ENCODE data around the gene GGPS1. TPM values are rescaled to one million over a fixed set of nuclear protein-coding genes. Genes with fewer than 3 reads are reported as not detected.
A peak's percentile ranks its signal among the peaks of the same experiment; 100 is the strongest.

GGPS1 gene
- total and polyA plus RNA-seq, 2 donors (not counting 1 experiment from before 2014, with no cell fraction given) = 13.4 to 46.8 TPM

DNA sequence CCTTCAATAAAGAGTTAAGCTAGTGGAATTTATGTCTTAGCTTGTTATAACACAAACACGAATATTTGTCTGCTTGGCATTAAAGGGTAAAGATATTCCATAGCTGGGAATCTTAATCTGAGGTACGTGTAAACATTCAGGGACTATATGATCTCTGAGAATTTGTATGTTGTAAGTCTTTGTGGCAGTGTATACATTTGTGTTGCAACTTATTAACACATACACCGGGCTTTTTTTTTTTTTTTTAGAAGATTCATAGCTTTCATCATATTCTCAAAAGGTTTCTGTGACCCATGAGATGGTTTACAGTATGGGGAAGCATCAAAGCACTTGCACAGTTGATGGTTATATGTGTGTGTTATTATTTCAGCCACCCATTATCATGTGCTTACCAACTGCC, 3.0 kb downstream of the GGPS1 start:
- intact Hi-C loops (cut with micrococcal nuclease) = no loop called here
- peaks cover 89% of the 10 kb centered on the region for H3K79me2 ChIP-seq (ENCODE audit: control insufficient read depth, insufficient read depth, low read length)
- H3K4me3 ChIP-seq (ENCODE audit: control extremely low read depth in 1 of 5, extremely low read depth in 1 of 5, insufficient read depth in 1 of 5, low read depth in 2 of 5, low read length in 4 of 5) = no peak overlapping the region
- H3K4me2 ChIP-seq (replicated peaks; ENCODE audit: low read depth, low read length, poor library complexity, severe bottlenecking) = peak overlapping the region; percentile 85
- TF ChIP-seq, protein P1, sequence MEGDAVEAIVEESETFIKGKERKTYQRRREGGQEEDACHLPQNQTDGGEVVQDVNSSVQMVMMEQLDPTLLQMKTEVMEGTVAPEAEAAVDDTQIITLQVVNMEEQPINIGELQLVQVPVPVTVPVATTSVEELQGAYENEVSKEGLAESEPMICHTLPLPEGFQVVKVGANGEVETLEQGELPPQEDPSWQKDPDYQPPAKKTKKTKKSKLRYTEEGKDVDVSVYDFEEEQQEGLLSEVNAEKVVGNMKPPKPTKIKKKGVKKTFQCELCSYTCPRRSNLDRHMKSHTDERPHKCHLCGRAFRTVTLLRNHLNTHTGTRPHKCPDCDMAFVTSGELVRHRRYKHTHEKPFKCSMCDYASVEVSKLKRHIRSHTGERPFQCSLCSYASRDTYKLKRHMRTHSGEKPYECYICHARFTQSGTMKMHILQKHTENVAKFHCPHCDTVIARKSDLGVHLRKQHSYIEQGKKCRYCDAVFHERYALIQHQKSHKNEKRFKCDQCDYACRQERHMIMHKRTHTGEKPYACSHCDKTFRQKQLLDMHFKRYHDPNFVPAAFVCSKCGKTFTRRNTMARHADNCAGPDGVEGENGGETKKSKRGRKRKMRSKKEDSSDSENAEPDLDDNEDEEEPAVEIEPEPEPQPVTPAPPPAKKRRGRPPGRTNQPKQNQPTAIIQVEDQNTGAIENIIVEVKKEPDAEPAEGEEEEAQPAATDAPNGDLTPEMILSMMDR (IDR thresholded peaks at IDR 0.05) = no peak
- no peak for TF ChIP-seq EZH2 (IDR thresholded peaks at IDR 0.05; ENCODE audit: borderline replicate concordance, insufficient read depth, low read depth, low read length, poor library complexity, severe bottlenecking)
- H3K27ac ChIP-seq (ENCODE audit: low read length in 2 of 2) = peak overlapping the region in 1 of 2 donors; percentile 40
- Mint-ChIP-seq H3K4me1 (peaks cover 36% of the 10 kb centered on the region), H3K4me3 (peak overlapping the region; percentile 17), H3K27ac (no peak overlapping the region), H3K27me3 (no peaks in the 10 kb centered on the region), H3K9me3 (ENCODE audit: insufficient read depth) (no peaks in the 10 kb centered on the region)
- H3K36me3 ChIP-seq (replicated peaks in 1 of 2; ENCODE audit: control extremely low read depth in 1 of 2, control insufficient read depth in 1 of 2, extremely low read depth in 1 of 2, insufficient read depth in 2 of 2, low read length in 1 of 2) = peaks cover 5 to 8% of the 10 kb centered on the region in 2 experiments
- no peaks in the 10 kb centered on the region for H3K27me3 ChIP-seq (replicated peaks in 1 of 4; ENCODE audit: control extremely low read depth in 1 of 4, control insufficient read depth in 3 of 4, insufficient read depth in 4 of 4, low read length in 3 of 4)
- no peak for DNase-seq
- ChIA-PET CTCF (interaction anchor here (0.6 to 1.6 kb wide), 3 partner anchors 80 to 94 kb away, joined by 3 to 4 read pairs (median 3); no protein-coding TSS in a partner anchor), POLR2A (no interaction called here)
- H2AFZ ChIP-seq (ENCODE audit: insufficient read depth, low read depth, low read length, poor library complexity, severe bottlenecking) = no peak overlapping the region
- no peak overlapping the region for H3K9ac ChIP-seq (ENCODE audit: low read length)
- H4K20me1 ChIP-seq (ENCODE audit: control insufficient read depth, insufficient read depth, low read length, poor library complexity, severe bottlenecking) = peaks cover 48% of the 10 kb centered on the region
- no CpG with 5 or more reads among the region's 3 CpGs for WGBS (ENCODE audit: insufficient coverage)
- no peak for ATAC-seq (ENCODE audit: low read depth)
- H3K9me3 ChIP-seq (ENCODE audit: control extremely low read depth in 1 of 3, control insufficient read depth in 2 of 3, insufficient read depth in 1 of 3, low read length in 2 of 3) = no peaks in the 10 kb centered on the region
- peaks cover 21 to 35% of the 10 kb centered on the region in 2 donors for H3K4me1 ChIP-seq (ENCODE audit: control insufficient read depth in 2 of 2, insufficient read depth in 2 of 2, low read length in 2 of 2)

DNA sequence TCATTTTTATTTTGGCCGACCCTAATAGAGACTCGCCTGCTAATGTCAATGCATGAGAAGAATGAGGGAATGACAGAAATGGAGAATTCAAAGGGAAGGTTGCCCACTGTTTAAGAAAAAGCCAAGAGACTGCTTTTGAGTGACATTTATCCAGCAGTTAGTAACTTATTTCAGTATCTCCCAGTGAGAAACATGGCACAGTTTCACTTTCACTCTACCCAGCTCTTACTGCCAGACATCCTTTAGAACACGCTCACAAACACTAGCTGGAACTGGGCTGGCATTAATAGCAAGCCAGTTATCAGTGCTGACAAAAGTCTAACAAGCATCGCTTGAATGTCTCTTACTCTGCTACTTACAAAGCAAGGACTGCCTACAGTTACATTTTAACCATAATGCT, 8.5 kb downstream of the GGPS1 start:
- TF ChIP-seq, protein P1 (IDR thresholded peaks at IDR 0.05) = no peak
- POLR2A ChIA-PET = no interaction called here
- Histone ChIP-seq H3K9me3 (ENCODE audit: control extremely low read depth in 1 of 3, control insufficient read depth in 2 of 3, insufficient read depth in 1 of 3, low read length in 2 of 3) (no peaks in the 10 kb centered on the region), H4K20me1 (ENCODE audit: control insufficient read depth, insufficient read depth, low read length, poor library complexity, severe bottlenecking) (peaks cover 32% of the 10 kb centered on the region), H3K9ac (ENCODE audit: low read length) (no peak overlapping the region), H3K36me3 (replicated peaks in 1 of 2; ENCODE audit: control extremely low read depth in 1 of 2, control insufficient read depth in 1 of 2, extremely low read depth in 1 of 2, insufficient read depth in 2 of 2, low read length in 1 of 2) (peaks cover 6 to 18% of the 10 kb centered on the region in 2 experiments), H3K4me1 (ENCODE audit: control insufficient read depth in 2 of 2, insufficient read depth in 2 of 2, low read length in 2 of 2) (peaks cover 8 to 13% of the 10 kb centered on the region in 2 donors), H3K4me2 (replicated peaks; ENCODE audit: low read depth, low read length, poor library complexity, severe bottlenecking) (peak overlapping the region; percentile 45), H3K27ac (ENCODE audit: low read length in 2 of 2) (peak overlapping the region in 1 of 2 donors; percentile 62), H2AFZ (ENCODE audit: insufficient read depth, low read depth, low read length, poor library complexity, severe bottlenecking) (peak overlapping the region; percentile 43), H3K27me3 (replicated peaks in 1 of 4; ENCODE audit: control extremely low read depth in 1 of 4, control insufficient read depth in 3 of 4, insufficient read depth in 4 of 4, low read length in 3 of 4) (no peaks in the 10 kb centered on the region), H3K4me3 (ENCODE audit: control extremely low read depth in 1 of 5, extremely low read depth in 1 of 5, insufficient read depth in 1 of 5, low read depth in 2 of 5, low read length in 4 of 5) (no peak overlapping the region), H3K79me2 (ENCODE audit: control insufficient read depth, insufficient read depth, low read length) (peaks cover 82% of the 10 kb centered on the region)
- peaks cover 21% of the 10 kb centered on the region for H3K4me1 Mint-ChIP-seq
- ATAC-seq (ENCODE audit: low read depth) = peak; percentile 39
- H3K27me3 Mint-ChIP-seq = no peaks in the 10 kb centered on the region
- CTCF ChIA-PET = interaction anchor here (0.7 to 1.4 kb wide), 2 partner anchors 78 to 80 kb away, joined by 3 to 6 read pairs; no protein-coding TSS in a partner anchor
- WGBS (ENCODE audit: insufficient coverage) = 15% methylated on average over 1 of the region's 4 CpGs
- DNase-seq = peak; percentile 36
- peak overlapping the region; percentile 37 for H3K27ac Mint-ChIP-seq
- H3K9me3 Mint-ChIP-seq (ENCODE audit: insufficient read depth) = no peaks in the 10 kb centered on the region
- peak overlapping the region; percentile 38 for H3K4me3 Mint-ChIP-seq
- intact Hi-C loops (cut with micrococcal nuclease) = no loop called here

All from B cell (primary cell).